Mucosa of rectum (tissue), 2 donors: ENCODE measurements around the gene HJV.

Experiments
- H3K27ac ChIP-seq, 2 donors: one replicate each; pipeline ENCODE4 v1.7.0; 2013; ENCODE audit warnings: inconsistent platforms in 2 of 2, low read depth in 2 of 2, low read length in 2 of 2
- H3K27me3 ChIP-seq, 2 donors: one replicate each; pipeline ENCODE4 v1.7.0; 2013; ENCODE audit warnings: low read length in 2 of 2; ENCODE audit not compliant: control insufficient read depth in 2 of 2, insufficient read depth in 2 of 2
- H3K36me3 ChIP-seq, 2 donors: one replicate each; pipeline ENCODE4 v1.7.0; 2013; ENCODE audit warnings: low read length in 2 of 2; ENCODE audit not compliant: control insufficient read depth in 2 of 2, insufficient read depth in 2 of 2
- H3K4me1 ChIP-seq, 2 donors: one replicate each; pipeline ENCODE4 v1.7.0; 2013; ENCODE audit warnings: low read length in 2 of 2, mild to moderate bottlenecking in 1 of 2; ENCODE audit not compliant: control insufficient read depth in 2 of 2, insufficient read depth in 2 of 2
- H3K4me3 ChIP-seq, 2 donors: one replicate each; pipeline ENCODE4 v1.7.0; 2013; ENCODE audit warnings: low read length in 2 of 2
- H3K9ac ChIP-seq, 2 donors: one replicate each; pipeline ENCODE4 v1.7.0; 2013; ENCODE audit warnings: low read length in 2 of 2, low read depth in 1 of 2, mild to moderate bottlenecking in 1 of 2
- H3K9me3 ChIP-seq, 2 donors: one replicate each; pipeline ENCODE4 v1.7.0; 2013; ENCODE audit warnings: low read length in 2 of 2; ENCODE audit not compliant: control insufficient read depth in 2 of 2
- donor health status: healthy.
- donor health status: Normal muscosa, but diverticular disease.

The HJV gene

GRCh38 chr1:145983960-145984830 lies 37.3 kb downstream of the HJV start:
- Histone ChIP-seq H3K36me3 (no peaks in the 10 kb centered on the region), H3K27ac (peak overlapping the region; percentile 74 to 84), H3K27me3 (no peaks in the 10 kb centered on the region), H3K4me1 (peaks cover 49 to 60% of the 10 kb centered on the region in 2 donors), H3K4me3 (no peak overlapping the region), H3K9me3 (no peaks in the 10 kb centered on the region), H3K9ac (peak overlapping the region in 1 of 2 donors; percentile 41)

DNA sequence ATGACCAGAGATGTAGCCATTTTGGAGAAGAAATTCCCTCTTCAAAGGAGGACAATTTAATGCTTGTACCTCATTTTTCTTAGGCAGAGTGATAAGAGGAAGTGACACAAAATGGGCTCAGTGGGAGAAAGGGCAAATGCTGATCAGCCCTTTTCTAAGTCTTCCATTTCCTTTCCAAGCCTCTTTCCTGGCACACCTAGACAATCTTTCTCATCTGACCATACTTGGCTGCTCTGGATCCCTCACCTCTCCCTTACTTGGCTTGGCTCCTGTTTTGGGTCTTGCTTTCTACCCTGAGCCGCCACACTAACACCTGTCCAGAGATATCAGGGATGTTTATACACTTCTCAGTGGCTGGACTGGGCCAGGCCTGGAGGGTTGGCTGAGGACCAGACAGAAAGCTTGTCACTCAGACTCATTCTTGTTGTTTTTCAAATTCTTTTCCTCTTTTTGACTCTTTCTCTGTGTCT lies 38.3 kb downstream of the HJV start:
- no peaks in the 10 kb centered on the region for H3K36me3 ChIP-seq
- peak overlapping the region; percentile 61 to 97 for H3K27ac ChIP-seq
- H3K27me3 ChIP-seq: no peaks in the 10 kb centered on the region
- peaks cover 59 to 69% of the 10 kb centered on the region in 2 donors for H3K4me1 ChIP-seq
- H3K9ac ChIP-seq: no peak overlapping the region
- H3K9me3 ChIP-seq: no peaks in the 10 kb centered on the region
- peak overlapping the region in 1 of 2 donors; percentile 13 for H3K4me3 ChIP-seq

GRCh38 chr1:145982010-145982723 lies 39.4 kb downstream of the HJV start:
- H3K9me3 ChIP-seq: no peaks in the 10 kb centered on the region
- H3K9ac ChIP-seq: no peak overlapping the region
- H3K4me1 ChIP-seq: peaks cover 69 to 80% of the 10 kb centered on the region in 2 donors
- H3K27me3 ChIP-seq: no peaks in the 10 kb centered on the region
- no peak overlapping the region for H3K4me3 ChIP-seq
- no peaks in the 10 kb centered on the region for H3K36me3 ChIP-seq
- H3K27ac ChIP-seq: peak overlapping the region; percentile 61 to 97

GRCh38 chr1:145980457-145980994 lies 41.0 kb downstream of the HJV start:
- peaks cover 63 to 71% of the 10 kb centered on the region in 2 donors for H3K4me1 ChIP-seq
- H3K4me3 ChIP-seq: peak overlapping the region; percentile 10 to 44
- peak overlapping the region; percentile 97 to 99 for H3K27ac ChIP-seq
- no peaks in the 10 kb centered on the region for H3K9me3 ChIP-seq
- H3K36me3 ChIP-seq: no peaks in the 10 kb centered on the region
- H3K27me3 ChIP-seq: no peaks in the 10 kb centered on the region
- peak overlapping the region; percentile 38 to 50 for H3K9ac ChIP-seq

DNA sequence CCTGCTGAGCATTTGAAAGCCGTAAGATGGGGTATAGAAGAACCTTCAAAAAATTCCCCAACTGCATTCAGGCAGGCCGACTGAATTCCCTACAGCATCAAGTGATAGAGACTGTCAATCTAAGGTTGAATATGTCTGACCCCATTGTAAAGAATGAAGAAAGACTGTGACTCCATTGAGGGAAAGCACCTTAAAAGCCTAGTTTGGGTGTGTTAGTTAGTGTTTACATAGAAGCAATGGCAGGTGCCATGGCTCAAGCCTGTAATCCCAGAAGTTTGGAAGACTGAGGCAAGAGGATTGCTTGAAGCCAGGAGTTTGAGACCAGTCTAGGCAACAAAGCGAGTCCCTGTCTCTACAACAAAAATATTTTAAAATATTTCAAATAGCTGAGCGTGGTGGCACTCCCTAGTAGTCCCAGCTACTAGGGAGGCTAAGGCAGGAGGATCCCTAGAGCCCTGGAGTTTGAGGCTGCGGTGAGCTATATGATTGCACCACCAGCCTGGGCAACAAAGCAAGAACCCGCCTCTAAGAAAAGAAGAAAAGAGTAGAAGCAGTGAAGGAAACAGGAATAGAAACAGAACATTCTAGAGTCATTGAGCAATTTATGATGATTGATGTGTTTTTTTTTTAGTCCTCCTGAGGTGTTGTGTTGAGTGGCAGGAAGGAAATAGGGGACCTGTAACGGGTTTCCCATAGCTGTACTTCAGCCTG lies 41.6 kb downstream of the HJV start:
- Histone ChIP-seq H3K4me1 (peaks cover 57 to 65% of the 10 kb centered on the region in 2 donors), H3K4me3 (peak overlapping the region; percentile 44 to 46), H3K27me3 (no peaks in the 10 kb centered on the region), H3K9ac (peak overlapping the region; percentile 63 to 78), H3K9me3 (no peaks in the 10 kb centered on the region), H3K36me3 (no peaks in the 10 kb centered on the region), H3K27ac (peak overlapping the region; percentile 97 to 99)

- Histone ChIP-seq H3K27me3 (no peaks in the 10 kb centered on the region), H3K4me1 (peaks cover 53 to 58% of the 10 kb centered on the region in 2 donors)
Measured at GRCh38 chr1:145978854-145979745, 42.4 kb downstream of the HJV start.

DNA sequence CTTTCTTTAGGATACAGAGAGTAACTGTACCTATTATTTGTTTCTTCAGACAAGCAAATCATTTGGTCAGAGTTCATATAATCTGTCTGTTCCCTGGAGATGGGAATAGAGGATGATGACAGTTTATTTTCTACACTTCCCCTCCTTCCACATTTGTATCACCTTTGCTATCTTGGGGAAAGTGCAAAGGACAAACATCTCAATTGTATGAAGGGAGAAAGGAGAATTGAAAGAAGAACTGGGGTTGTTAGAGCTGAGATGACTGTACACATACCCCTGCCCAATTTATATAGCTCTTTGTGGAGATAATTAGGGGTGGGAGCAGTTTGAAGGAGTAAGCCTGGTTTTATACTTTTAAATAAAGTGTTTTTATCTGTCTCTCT lies 43.1 kb downstream of the HJV start:
- Histone ChIP-seq H3K27ac (peak overlapping the region; percentile 97 to 99), H3K4me1 (peaks cover 52 to 53% of the 10 kb centered on the region in 2 donors), H3K36me3 (no peaks in the 10 kb centered on the region), H3K4me3 (peak overlapping the region; percentile 54 to 69), H3K9me3 (no peaks in the 10 kb centered on the region), H3K27me3 (no peaks in the 10 kb centered on the region), H3K9ac (peak overlapping the region; percentile 84 to 86)

More at GRCh38 chr1:145978854-145979745, 42.4 kb downstream of the HJV start:
- Histone ChIP-seq H3K27ac (peak overlapping the region; percentile 97 to 99), H3K9ac (peak overlapping the region; percentile 84 to 86), H3K4me3 (peak overlapping the region; percentile 54 to 69), H3K36me3 (no peaks in the 10 kb centered on the region), H3K9me3 (no peaks in the 10 kb centered on the region)

DNA sequence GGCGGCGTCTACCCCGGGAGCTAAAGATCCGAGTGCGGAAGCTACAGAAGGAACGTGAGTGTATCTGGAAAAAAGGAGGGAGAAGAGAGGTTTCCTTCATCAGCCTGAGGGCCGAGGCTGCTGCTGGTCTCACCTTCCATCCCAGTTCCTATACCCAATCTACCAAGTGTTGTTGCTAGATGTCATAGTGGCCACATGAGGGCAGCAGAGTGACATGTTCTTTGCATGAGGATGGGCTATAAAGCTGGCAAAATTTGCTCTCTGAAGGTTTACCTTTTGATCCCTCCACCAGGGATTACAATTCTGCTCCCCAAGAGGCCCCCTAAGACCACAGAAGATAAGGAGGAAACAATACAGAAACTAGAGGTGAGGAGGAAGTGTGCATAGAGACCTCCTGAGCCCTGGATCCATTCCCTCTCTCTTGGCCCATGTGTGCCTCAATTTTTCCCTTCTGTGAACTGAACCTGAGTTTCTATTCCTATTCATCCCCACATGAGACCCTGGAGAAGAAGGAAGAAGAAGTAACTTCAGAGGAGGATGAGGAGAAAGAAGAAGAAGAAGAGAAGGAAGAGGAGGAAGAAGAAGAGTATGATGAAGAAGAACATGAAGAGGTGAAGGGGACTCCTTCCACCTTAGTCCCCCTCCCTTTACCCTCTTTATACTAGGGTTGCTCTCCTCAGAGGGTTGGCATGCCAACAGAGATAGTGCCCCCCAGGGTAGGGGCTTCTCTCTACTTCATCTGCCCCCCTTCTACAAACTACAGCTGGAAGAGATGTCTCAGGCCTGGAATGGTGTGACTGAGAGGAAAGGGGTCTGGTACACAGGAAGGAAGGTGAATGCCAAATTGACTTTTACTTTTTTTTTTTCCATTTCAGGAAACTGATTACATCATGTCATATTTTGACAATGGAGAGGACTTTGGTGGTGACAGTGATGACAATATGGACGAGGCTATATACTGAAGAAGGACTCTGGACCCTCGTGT lies 43.8 kb downstream of the HJV start:
- Histone ChIP-seq H3K27me3 (no peaks in the 10 kb centered on the region), H3K4me1 (peaks cover 46 to 47% of the 10 kb centered on the region in 2 donors), H3K9ac (peak overlapping the region; percentile 84 to 86), H3K27ac (peak overlapping the region; percentile 97 to 99), H3K4me3 (peak overlapping the region; percentile 33 to 47), H3K9me3 (no peaks in the 10 kb centered on the region), H3K36me3 (no peaks in the 10 kb centered on the region)
